ENCODE data around the gene RSPH6A.
A peak's percentile ranks its signal among the peaks of the same experiment; 100 is the strongest.

RSPH6A gene

DNA sequence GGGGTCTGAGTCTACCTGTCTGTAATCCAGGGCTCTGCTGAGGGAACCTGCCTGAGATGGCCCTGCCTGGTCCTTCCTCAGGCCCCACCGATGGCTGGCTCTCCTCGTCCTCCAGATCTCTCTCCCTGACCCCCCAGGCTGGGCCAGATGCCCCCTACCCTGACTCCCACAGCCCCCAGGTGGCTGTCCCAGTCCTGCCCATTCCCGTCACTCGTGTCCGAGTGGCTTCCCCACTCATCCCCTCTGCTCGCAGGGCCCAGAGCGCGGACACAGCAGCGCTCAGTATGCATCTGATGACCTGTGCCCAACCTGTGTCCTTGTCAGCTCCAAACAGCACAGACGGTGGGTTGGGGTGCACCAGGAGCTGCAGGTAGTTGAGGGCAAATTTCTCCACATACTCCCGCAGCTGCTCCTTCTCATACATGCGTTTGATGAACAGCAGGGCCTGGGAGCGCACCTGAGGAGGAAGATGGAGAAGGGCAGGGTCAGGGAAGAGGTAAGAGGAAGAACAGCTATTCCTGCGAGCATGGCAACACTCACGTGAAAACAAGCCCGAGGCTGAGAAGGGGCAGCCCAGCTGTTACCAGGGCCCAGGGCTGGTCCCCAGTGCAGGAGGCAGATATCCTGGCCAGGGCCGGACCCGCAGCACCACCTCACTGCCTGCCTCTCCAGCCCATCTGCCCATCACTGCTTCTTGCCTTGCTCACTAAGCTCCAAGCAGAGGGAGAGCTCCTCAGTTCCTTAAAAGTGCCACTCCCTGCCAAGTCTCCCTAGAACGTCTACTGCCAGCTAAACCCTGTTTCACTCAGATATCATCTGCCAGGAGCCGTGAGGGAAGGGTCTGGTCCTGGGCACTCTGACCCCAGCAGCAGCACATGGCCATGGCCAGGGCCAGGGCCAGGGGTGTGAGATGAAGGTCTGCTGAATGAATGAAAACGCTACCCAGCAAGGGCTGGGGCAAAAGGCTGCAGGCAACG lies 11.1 kb upstream of the RSPH6A start:
- no peak for DNase-seq (ENCODE audit: low read depth in 2 of 2)

DNA sequence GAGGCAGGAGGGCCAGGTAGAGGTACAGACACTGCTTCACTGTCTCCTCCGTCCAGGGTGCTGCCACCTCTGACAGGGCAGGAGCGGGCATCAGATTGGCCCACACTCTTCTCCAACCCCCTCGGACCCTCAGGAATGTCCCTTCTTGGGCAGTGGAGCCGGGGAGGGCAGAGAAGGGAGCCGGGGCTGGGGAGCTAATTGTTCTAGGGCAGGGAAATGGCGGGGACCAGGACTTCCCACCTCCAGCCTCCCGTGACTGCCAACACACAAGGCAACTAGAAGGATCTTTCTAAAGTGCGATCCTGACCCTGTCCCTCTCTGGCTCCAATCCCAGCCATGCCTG lies 10.1 kb upstream of the RSPH6A start:
- no peak for DNase-seq (ENCODE audit: low read depth in 2 of 2)

DNA sequence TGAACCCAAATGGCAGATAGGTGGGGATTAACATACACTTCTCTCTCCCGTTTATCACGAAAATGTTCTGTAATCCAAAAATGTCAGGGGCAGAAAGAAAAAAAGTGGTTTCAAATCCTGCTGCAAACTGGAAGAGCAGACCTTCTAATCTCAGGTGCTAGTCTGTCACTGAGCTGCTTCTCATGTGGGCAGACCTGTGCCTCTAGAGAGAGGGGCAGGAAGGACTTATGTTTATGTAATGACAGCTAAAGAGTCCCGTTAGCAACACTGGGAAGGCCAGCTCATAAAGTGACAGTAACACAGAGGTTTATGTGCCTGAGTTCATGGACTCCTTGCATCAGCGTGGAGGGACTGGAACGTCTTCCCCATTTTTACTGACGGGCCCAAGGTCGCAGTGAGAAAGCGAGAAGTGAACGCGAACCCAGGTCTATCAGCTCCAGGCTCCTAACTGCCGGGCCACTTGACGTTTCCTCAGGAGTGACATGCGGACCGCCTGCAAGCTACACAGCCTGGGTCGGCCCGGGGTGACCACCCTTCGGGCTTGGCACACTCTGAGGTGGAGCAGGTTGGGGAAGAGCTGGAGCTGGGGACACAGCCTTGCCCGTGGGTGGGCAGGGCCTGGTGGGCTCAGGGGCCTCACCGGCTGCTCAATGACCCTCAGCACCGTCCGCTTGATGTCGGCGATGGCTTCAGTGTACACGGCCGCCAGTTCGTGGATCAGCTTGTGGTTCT lies 9.6 kb upstream of the RSPH6A start:
- DNase-seq (ENCODE audit: low read depth in 2 of 2): no peak

DNA sequence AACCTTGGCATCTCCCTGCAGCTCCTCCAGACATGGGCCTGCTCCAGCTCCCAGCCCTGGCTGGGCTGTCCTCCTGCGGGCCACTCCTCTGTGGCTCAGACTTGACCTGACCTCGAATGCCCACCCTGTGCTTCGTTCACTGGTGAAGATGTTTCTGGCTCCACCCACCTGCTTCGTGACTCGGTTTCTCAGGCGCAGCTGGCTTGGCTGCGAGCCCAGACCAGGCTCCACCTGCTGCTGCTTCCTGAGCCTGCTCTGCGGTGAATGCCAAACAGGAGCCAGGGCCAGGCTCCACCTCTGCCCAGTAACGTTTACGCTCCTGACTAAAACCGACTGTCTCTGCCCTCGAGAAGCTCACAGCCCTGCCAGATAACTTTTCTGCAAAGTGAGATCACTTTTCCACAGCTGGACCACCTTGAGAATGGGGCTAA lies 8.9 kb upstream of the RSPH6A start:
- no peak for DNase-seq (ENCODE audit: low read depth in 2 of 2)

DNA sequence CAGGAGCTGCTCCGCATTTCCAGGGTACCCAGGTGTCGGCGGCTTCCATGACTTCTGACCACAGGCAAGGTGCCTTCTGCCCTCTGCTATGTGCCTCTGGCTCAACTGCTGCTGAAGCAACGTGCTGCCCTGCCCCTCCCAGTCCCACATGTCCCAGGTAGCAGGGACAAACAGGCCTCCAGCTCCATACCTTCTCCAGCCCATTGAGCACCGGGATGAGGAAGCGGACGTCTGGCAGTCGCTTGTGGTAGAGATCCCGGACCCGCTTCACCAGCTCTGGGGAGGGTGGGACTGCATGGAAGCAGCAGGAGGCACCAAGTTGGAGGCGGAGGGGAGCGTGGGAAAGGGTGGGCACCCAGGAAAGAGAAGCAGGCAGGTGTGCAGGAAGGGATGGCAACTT lies 8.1 kb upstream of the RSPH6A start:
- no peak for DNase-seq (ENCODE audit: low read depth in 2 of 2)

DNA sequence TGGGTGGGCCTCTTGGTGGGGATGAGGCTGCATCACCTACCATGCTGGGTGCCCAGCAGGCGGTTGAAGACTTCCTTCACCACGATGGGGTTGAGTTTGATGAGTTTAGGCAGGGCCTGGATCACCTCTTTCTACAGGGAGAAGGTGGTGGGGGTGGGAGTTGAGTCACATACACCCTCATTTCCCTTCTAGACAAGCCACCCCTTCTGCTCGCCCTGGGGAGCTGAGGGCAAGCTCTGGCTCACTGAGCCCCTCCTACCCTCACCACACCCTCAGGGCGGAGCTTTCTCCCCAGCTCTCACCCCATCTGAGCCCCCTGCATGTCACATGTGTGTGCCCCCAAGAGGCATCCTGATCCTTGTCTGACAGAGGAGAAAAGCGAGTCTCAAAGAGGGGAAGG lies 7.6 kb upstream of the RSPH6A start:
- DNase-seq (ENCODE audit: low read depth in 2 of 2): no peak

DNA sequence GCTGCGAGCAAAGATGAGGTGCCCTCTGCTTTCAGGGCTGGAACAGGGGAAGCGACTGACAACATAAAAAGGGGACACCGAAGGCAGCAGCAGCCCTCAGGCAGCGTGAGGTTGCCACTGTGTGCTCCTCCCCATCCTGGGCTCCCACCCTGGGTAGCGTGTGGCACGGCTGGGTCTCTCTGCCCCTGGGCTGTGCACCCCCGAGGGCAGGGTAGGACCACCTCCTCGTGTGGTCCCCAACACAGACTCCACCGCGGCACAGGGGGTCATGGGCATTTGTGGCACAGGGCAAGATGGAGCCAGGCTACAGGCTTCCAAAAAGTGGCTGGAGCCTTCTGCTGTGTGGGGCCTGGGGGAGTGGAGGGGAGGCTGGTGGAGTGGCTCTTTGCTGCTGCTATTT lies 6.5 kb upstream of the RSPH6A start:
- DNase-seq (ENCODE audit: low read depth in 2 of 2): no peak

DNA sequence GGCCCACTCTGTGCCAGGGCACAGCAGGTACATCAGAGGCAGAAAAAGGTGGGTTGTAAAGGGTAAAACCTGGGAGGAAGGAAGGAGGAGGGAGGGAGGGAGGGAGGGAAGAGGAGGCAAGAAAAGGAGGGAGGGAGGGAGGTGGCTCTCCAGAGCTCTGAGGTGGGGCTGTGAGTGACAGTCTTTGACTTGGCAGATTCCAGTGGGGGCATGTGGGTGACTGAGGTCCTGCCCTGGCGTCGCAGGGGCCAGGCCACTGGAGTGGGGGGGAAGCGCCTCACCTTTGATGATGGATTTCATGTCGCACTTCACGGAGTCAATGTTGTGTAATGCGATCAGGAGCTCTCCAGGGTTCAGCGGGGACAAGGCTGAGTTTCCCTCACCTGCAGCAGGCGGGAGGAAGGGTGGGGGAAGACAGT lies 6.0 kb upstream of the RSPH6A start:
- DNase-seq (ENCODE audit: low read depth in 2 of 2): no peak

DNA sequence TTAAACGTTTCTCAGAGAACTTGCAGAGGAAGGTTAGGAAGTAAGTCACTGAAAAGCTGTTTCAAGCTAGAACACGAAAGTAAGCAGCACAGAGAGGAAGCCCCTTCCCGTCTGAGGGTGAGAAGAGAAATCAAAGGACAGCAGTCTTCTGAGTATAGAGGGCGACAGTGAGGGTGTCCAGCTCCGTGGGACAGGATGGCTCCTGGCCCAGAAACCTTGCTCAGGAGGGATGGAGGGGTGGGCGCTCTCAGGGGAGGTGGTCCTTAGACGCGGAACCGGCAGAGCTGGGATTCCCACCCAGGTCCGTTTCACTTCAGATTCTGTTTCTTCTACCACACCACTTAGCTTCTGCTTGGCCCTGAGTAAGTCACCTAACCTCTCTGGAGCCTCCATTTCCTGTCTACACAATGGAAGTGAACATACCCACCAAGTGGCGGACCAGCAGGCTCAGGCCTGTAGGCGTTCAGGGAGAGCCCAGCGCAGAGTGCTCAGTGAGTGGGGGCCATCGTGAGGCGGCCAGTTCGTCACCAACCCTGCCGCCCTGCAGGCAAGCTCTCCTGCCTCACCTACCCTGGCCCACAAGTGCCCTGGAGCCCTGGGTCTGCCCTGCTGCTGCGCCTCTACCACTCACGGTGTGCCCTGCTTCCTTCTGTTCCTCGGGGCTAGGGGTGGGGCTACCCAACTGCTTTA lies 5.5 kb upstream of the RSPH6A start:
- no peak for DNase-seq (ENCODE audit: low read depth in 2 of 2)

DNA sequence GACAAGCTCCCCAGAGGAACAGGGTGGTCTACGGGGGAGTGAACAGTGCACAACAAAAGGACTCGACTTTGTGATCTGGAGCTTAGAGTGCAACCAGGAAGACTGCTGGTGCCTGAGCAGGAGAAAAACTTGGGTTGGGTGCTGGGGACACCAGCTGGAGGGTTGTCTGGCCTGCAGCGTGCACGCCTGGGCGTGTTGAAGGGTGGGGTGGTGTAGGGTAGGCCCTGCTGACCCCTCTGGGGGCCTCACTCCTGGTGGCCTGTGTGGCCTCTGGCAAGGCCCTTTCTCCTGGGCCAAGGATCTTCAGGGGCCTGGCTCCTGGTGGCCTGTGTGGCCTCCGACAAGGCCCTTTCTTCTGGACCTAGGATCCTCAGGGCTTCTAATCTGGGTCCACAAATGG lies 4.7 kb upstream of the RSPH6A start:
- DNase-seq (ENCODE audit: low read depth in 2 of 2): no peak

DNA sequence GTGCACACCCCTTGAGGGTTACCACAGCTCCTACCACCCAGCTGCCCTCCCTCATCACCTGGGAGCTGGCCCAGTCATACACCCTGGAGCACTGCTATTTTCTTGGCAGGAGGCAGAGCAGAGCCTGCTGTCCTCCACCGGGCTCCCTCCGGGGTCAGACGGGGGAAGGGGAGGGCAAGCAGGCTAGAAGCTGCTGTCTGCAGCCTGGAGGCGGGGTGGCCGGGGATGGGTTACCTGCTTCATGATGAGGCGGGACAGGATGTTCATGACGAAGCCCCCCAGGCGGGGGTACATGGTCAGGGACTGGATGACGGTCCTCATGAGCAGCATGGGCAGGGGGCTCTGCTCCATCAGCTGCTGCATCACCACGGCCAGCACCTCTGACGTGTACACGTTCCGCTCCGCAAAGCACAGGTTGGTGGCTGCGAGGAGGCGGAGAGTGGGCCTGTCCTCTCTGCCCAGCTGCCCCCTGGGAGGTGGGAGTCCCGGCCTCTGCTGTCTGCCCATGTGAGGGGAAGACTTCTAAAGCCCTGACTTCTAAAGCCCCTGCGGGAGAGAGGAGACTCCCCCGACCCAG lies 2.7 kb upstream of the RSPH6A start:
- DNase-seq (ENCODE audit: low read depth in 2 of 2): no peak

DNA sequence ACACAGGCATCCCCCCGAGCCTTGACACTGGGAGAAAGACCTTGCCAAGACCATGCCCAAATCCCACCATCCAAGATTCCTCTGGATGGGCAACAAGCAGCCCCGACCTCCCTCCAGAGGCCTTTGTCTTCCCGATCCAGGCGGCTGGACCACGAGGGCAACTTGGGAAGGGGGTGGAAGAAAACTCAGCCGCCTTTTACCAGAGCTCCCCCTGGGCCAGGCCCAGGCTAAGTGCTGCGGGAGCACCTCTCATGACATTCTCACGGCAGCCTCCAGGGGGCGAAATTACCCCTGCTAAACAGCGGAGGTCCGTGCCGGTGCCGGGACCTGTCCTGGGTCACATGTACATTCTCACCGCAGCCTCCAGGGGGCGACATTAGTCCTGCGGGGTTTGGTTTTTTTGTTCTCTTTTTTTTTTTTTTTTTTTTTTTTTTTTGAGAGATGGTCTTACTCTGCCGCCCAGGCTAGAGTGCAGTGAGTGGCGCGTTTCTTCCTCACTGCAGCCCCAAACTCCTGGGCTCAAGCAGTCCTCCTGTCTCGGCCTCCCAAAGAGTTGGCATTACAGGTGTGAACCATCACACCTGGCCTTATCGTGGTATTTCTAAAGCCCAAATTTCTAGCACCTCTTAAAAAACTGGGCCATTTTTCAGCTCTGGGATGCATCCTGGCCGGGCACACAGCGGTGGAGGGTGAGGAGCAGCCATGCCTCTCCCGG lies 2.1 kb upstream of the RSPH6A start:
- DNase-seq (ENCODE audit: low read depth in 2 of 2): peak; percentile 88 to 92

DNA sequence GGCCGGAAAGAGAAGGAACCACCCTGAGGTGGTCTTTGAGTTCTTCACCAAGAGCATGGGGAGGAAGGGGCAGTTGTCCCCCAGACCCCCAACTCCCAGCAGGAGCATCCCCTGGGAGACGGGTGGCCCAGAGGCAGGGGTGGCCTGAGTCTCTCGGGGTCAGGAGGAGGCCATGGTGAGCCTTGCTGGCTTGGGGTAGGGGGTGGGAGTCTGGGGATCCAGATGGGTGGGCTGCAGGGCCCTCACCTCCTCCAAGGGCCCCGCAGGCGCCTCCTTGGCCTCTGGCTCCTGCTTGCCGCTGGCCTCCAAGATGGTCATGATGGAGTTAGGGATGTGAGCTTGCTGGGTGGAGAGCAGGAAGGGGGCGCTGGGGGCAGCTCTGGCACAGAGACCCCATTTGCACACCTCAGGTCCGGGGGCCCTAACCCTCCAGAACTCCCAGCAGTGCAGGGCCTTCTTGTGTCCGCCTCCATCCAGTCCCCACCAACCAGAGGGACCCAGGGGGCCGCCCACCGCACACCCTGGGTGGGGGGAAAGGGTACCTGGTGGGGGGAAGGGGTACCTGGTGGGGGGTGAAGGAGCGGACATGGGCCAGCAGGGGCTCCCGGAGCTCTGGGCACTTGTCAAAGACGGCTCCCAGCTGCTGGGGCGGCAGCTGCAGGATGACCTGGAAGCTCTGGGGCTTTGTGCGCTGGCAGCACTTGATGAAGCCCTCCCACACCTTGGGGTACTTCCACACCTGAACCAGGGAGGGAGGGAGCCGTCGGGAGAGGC lies 1.3 kb upstream of the RSPH6A start:
- no peak for DNase-seq (ENCODE audit: low read depth in 2 of 2)

DNA sequence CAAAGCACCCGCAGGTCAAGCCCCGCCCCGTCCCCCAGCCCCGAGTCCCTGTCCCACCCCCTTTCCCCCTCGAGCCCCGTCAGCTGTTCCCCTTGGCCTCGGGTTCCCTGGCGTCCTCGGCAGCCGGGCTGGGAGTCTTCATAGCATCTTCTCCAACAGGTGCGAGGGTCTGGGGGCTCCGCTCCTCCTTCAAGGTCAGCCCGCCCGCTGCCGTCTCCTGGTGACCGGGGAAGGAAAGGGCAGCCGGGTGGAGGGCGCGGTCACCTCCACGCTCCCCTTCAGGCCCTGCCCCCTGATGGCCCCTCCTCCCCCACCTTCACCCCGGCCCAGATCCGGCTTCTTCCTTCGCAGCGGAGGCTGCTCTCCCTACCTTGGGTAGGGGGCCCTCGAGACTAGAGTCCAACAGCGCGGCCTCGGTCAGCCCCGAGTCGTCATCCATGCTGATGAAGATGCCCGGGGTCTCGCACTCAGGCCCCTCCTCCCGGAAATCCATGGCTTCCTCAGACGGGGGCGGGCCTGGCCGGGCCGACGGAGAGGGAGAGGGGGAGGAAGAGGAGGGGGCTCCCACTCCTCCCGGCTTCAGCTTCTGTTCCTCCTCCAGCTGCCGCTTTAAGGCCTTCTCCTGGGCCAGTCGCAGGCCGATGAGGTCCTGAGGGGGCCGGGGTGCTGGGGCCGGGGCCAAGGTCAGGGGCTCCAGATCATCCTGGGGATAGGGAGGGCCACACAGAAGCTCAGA lies 541 bp upstream of the RSPH6A start:
- DNase-seq (ENCODE audit: low read depth in 2 of 2): no peak

DNA sequence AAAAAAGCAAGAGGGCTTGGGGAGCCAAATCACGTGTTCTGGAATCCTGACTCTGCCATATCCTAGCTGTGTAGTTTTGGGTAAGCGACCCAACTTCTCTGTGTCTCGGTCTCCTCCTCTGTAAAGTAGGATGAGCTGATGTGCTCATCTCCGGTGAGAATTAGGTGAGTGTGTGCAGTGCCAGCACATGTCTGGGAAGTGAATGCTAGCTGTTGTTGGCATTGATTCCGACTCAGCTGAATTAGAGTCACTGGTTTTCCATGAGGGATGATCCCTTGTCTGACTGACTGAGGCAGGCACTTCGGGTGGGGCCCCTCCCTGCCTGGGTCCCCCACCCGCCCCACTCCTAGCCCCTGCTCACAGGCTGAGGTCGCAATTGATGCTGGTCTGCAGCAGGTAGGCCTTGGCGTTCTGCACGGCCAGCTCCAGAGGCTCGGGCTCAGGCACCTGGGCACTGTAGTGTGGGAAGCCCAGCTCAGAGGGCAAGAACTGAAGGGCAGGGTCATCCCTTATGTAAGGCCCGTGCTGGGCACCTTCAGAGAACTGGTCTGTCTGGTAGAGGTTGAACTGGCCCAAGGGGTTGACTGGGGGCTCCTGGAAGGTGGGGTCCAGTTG lies 835 bp downstream of the RSPH6A start:
- DNase-seq (ENCODE audit: low read depth in 2 of 2): no peak

DNA sequence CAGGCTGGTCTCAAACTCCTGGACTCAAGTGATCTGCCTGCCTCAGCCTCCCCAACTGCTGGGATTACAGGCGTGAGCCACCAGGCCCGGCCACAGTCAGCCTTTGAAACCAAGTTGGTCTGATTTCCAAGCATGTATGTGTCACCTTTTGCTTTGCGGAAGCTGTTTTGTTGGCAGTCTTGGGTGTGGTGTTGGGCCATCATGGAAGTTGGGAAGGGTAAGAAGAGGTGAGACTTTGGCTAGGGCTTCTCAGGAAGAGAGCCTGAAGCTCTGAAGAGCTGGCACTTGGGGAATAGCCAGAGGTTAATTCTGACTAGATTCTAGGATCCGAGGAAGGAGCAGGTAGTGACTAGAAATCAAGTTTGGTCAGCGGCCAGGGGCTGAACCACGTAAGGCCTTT lies 2.8 kb downstream of the RSPH6A start:
- DNase-seq (ENCODE audit: low read depth in 2 of 2): no peak

DNA sequence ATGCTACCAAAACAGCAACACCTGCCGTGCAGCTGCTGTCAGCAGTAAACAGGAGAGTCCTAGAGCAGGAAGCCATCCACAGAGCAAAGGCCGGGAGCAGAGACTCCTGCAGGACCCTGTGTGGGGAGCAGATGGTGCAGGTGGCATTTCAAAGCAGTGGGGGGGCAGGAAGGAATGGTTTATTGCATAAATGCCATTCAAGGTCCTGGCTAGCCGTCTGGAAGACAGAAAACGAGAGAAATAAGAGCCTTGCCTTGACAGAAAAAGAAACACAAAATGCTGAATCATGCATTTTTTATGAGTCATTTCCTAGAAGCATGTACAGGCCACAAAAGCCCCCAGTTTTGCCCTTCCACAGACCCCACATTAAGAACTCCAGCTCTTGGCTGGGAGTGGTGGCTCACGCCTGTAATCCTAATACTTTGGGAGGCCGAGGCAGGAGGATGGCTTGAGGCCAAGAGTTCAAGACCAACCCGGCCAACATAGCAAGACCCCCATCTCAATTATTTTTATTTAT lies 5.4 kb downstream of the RSPH6A start:
- DNase-seq (ENCODE audit: low read depth in 2 of 2): no peak

DNA sequence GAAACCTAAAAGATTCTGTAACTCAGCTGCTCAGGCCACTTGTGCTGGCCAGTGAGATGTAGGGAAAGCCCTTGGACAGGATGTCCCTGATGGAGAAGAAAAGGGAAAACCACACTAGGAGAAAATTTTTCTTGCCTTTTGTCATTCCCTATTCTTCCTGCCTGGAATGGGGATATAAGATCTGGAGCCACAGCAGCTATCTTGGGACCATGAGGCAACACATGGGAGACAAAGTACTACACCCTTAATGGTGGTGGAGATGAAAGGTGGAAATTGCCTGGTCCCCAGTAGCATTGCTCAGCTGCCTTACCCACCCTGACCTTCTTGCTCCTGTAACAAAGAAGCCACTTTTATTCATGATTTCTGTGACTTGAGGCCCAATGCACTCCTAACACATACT lies 9.4 kb downstream of the RSPH6A start:
- DNase-seq (ENCODE audit: low read depth in 2 of 2): no peak

DNA sequence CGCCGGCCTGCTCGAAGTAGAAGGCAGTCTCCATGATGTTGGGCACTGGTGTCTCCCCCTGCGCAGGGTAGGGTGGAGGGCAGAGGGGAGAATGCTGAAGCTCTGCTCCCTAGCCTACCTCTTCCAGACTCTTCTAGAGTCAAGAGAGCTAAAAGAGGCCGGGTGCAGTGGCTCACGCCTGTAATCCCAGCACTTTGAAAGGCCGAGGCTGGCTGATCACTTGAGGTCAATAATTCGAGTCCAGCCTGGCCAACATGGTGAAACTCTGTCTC lies 10.2 kb downstream of the RSPH6A start:
- DNase-seq (ENCODE audit: low read depth in 2 of 2): no peak

Measured in stimulated activated CD8-positive, alpha-beta memory T cell treated with anti-CD3 and anti-CD28 coated beads, Interleukin-7, amount 100 ng/mL, for 4 hours (primary cell).